ENCODE data around the gene ITGA2.

GRCh38 chr5:53059281-53059680, 70.1 kb downstream of the ITGA2 start:
- TF ChIP-seq REST (IDR thresholded peaks at IDR 0.05; ENCODE audit: insufficient read depth in 1 of 2, low read depth in 2 of 2, low read length in 2 of 2) (no peak), POLR2AphosphoS5 (IDR thresholded peaks at IDR 0.05; ENCODE audit: low read depth, low read length) (no peak)

Measured in PFSK-1 (cell line).